Spleen (tissue), 11 donors: ENCODE measurements around the gene COL21A1. TPM values are rescaled to one million over a fixed set of nuclear protein-coding genes. Genes with fewer than 3 reads are reported as not detected.

Experiments
- DNase-seq: peaks from one replicate; pipeline ENCODE4 v3.0.0-alpha.2; 2020
- H3K27ac ChIP-seq, 8 donors: fragments of 200-600 bp; sonication (generic) in 7 of 8; 1 replicate in 4 of 8; 2 replicates in 4 of 8; pipeline versions ENCODE4 v1.5.0 to v1.8.0; 2016 to 2021; ENCODE audit warnings: inconsistent platforms in 4 of 8, mild to moderate bottlenecking in 4 of 8, moderate library complexity in 1 of 8
- H3K27me3 ChIP-seq, 7 donors: fragments of 200-600 bp; sonication (generic) in 6 of 7; replicated peaks in 1 of 7; 1 replicate in 4 of 7; 2 replicates in 3 of 7; pipeline versions ENCODE4 v1.5.0 to v1.8.0; 2016 to 2021; ENCODE audit warnings: inconsistent platforms in 3 of 7, mild to moderate bottlenecking in 1 of 7
- H3K36me3 ChIP-seq, 6 donors: fragments of 200-600 bp; sonication (generic) in 5 of 6; 1 replicate in 4 of 6; 2 replicates in 2 of 6; pipeline versions ENCODE4 v1.5.0 to v1.8.0; 2016 to 2021; ENCODE audit warnings: inconsistent platforms in 2 of 6
- H3K4me1 ChIP-seq, 6 donors: fragments of 200-600 bp; sonication (generic) in 5 of 6; 1 replicate in 3 of 6; 2 replicates in 3 of 6; pipeline versions ENCODE4 v1.5.0 to v1.8.0; 2016 to 2021; ENCODE audit warnings: inconsistent platforms in 3 of 6
- H3K4me3 ChIP-seq, 8 donors: fragments of 200-600 bp; sonication (generic) in 7 of 8; 1 replicate in 4 of 8; 2 replicates in 4 of 8; pipeline versions ENCODE4 v1.5.0 to v1.8.0; 2016 to 2021; ENCODE audit warnings: inconsistent platforms in 4 of 8, mild to moderate bottlenecking in 4 of 8, moderate library complexity in 2 of 8
- H3K9me3 ChIP-seq, 8 donors: fragments of 200-600 bp; sonication (generic) in 7 of 8; 1 replicate in 4 of 8; 2 replicates in 4 of 8; pipeline versions ENCODE4 v1.5.0 to v1.8.0; 2016 to 2021; ENCODE audit warnings: inconsistent platforms in 4 of 8
- POLR2A ChIP-seq, 3 donors: fragments of 450-650 bp; IDR thresholded peaks; one replicate each; pipeline ENCODE4 v1.5.1; 2017; ENCODE audit warnings: antibody characterized with exemption in 3 of 3, mild to moderate bottlenecking in 1 of 3
- POLR2AphosphoS5 ChIP-seq, 3 donors: sonication (generic); formaldehyde crosslinking; IDR thresholded peaks; one replicate each; pipeline ENCODE4 v1.5.1; 2017; ENCODE audit warnings: antibody characterized with exemption in 3 of 3
- WGBS, 5 donors: extraction: QIAGEN DNeasy Blood & Tissue Kit in 3 of 5; methylation state at CpG; one replicate each; pipeline versions ENCODE4 v1.1.5 to v1.1.7; 2013 to 2018; 5-methylcytosine and 5-hydroxymethylcytosine counted together
- intact Hi-C: fragments of 100-400 bp; cut with DNase I; formaldehyde crosslinking; loops from one replicate; pipeline ENCODE4 v1.15.0; 2023; ENCODE audit warnings: low total_unique reads
- polyA plus RNA-seq, 3 donors: library from polyadenylated mRNA; stranded (reverse); fragments of 200-250 nt; gene quantifications; one replicate each; pipeline ENCODE4 v1.2.1, GENCODE V29; 2013
- total RNA-seq, 7 donors: library from RNA; depleted of rRNA in 3 of 7; stranded (reverse); fragments of >200 nt in 3 of 7; fragmentation: NEBNext Ultra II Directional in 4 of 7; extraction: Animal tissue kit (Norgen Biotek cat#: 25700) in 4 of 7; gene quantifications; one replicate each; pipeline versions ENCODE4 v1.1.0 to v1.2.1, GENCODE V29; 2016 to 2021
- TF ChIP-seq, protein P1 (sequence below), 11 experiments: fragments of 200-600 bp in 7 of 11; fragments of 450-650 bp in 4 of 11; sonication (generic) in 4 of 11; IDR thresholded peaks in 8 of 11; conservative IDR thresholded peaks in 3 of 11; 1 replicate in 7 of 11; 2 replicates in 4 of 11; pipeline versions ENCODE4 v1.4.0 to v1.8.0; 2016 to 2021; ENCODE audit warnings: antibody characterized with exemption in 11 of 11, inconsistent platforms in 4 of 11, mild to moderate bottlenecking in 1 of 11
- donor health status: healthy with polysubstance abuse.
- donor health status: DM: no; HTN: no; CAD: no; lungs with moderate emphysema.
- donor health status: DM: no; HTN: no; CAD: no.
- donor health status: Bipolar disorder and iron deficiency.
- donor health status: healthy.
- donor health status: DM: no; HTN: no; CAD: no.
- donor health status: DM: yes; HTN: yes; CAD: no.

Gene COL21A1
- total and polyA plus RNA-seq, 10 donors = 0.13 to 2.9 (median 0.60) TPM

DNA sequence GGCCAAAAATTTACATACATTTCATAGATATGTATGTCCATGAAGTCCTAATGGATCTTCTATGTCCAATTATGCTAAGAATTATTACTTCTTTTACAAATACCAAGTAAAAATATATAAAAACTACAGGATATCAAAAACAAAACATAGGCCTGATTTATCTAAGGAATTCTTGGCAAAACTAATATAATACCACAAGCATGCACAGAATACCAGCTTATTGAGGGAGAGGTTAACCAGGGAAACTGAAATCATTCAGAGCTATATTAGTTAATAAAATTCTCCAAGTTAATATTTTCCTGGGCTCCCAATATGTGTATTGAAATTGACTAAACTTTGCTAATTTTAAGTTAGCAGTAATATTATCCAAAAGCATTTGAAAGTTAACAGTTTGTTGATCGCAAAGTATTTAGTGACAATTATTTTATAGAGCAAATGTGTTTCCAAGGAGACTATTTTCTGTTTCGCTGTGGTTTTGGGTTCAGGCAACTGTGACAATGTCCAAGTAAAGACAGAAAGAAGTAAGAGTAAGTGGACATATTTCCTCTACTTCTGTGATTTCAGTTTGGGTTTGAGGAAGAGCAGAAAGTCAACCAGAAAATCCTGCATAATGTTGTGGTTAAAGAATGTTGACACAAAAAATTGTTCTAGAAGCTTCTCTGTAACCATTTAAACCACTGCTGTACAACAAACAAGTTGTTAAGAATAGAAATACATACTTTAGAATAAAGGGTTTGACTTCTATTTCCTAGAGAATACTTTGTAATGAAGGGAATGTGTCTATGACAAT is 167.4 kb downstream of the COL21A1 start:
- Histone ChIP-seq H3K27ac (no peak overlapping the region), H3K9me3 (peaks cover 0 to 26% (median 9%) of the 10 kb centered on the region in 8 donors), H3K27me3 (no peaks in the 10 kb centered on the region), H3K4me1 (no peaks in the 10 kb centered on the region), H3K4me3 (no peak overlapping the region), H3K36me3 (no peaks in the 10 kb centered on the region)
- TF ChIP-seq POLR2A (IDR thresholded peaks at IDR 0.05) = no peak
- TF ChIP-seq, protein P1, sequence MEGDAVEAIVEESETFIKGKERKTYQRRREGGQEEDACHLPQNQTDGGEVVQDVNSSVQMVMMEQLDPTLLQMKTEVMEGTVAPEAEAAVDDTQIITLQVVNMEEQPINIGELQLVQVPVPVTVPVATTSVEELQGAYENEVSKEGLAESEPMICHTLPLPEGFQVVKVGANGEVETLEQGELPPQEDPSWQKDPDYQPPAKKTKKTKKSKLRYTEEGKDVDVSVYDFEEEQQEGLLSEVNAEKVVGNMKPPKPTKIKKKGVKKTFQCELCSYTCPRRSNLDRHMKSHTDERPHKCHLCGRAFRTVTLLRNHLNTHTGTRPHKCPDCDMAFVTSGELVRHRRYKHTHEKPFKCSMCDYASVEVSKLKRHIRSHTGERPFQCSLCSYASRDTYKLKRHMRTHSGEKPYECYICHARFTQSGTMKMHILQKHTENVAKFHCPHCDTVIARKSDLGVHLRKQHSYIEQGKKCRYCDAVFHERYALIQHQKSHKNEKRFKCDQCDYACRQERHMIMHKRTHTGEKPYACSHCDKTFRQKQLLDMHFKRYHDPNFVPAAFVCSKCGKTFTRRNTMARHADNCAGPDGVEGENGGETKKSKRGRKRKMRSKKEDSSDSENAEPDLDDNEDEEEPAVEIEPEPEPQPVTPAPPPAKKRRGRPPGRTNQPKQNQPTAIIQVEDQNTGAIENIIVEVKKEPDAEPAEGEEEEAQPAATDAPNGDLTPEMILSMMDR (IDR thresholded peaks at IDR 0.05 in 8 of 11, conservative IDR thresholded peaks at IDR 0.05 in 3 of 11) = no peak
- TF ChIP-seq POLR2AphosphoS5 (IDR thresholded peaks at IDR 0.05) = no peak
- intact Hi-C loops = no loop called here
- DNase-seq = no peak
- 90 to 98% (median 93%) methylated on average over 2 of the region's 2 CpGs for WGBS, 5 donors

DNA sequence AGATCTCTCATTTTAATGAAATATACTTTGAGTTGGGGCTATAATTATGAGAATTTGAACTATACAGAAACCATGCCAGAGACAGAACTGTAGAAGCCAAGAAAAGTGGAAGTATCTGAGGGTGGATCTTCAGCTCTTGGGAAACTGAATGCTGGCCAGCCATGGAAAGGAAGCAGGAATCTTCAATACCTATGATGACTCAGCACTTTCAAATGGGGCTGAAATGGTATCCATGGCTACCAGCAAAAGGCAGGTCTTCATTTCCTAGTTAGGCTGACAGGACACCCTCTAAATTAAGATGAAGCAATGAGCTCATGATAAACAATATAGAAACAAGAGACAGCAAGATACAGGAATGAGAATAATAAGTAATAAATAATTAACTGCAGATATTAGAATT is 171.3 kb downstream of the COL21A1 start:
- intact Hi-C loops = no loop called here
- Histone ChIP-seq H3K4me3 (no peak overlapping the region), H3K4me1 (no peaks in the 10 kb centered on the region), H3K9me3 (peaks cover 0 to 22% (median 9%) of the 10 kb centered on the region in 8 donors), H3K36me3 (no peaks in the 10 kb centered on the region), H3K27ac (no peak overlapping the region), H3K27me3 (no peaks in the 10 kb centered on the region)
- DNase-seq = no peak
- TF ChIP-seq, protein P1 (IDR thresholded peaks at IDR 0.05 in 8 of 11, conservative IDR thresholded peaks at IDR 0.05 in 3 of 11) = no peak
- TF ChIP-seq POLR2AphosphoS5 (IDR thresholded peaks at IDR 0.05) (no peak), POLR2A (IDR thresholded peaks at IDR 0.05) (no peak)

DNA sequence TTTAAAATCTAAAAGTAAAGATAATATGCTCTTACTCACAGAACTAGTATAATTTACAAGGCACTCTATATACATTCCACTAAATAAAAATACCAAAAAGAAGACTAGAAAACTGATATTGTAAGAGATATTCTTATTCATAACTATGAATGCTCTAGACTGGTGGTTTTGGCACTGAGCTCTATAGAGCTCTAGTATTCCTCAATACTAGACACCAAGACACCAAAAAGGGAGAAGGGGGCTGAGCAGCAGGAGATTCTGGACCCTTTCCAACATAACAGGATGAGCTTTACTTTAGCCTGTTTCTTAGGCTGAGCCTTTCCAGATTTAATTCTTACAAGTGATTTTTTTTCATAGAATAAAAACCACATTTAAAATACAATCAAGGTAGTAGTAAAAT is 173.6 kb downstream of the COL21A1 start:
- no peak overlapping the region for H3K4me3 ChIP-seq
- H3K27ac ChIP-seq = peak overlapping the region in 7 of 8 donors; percentile 53 to 73 (median 68)
- no peaks in the 10 kb centered on the region for H3K36me3 ChIP-seq
- no peaks in the 10 kb centered on the region for H3K4me1 ChIP-seq
- H3K27me3 ChIP-seq = no peaks in the 10 kb centered on the region
- DNase-seq = no peak
- TF ChIP-seq, protein P1 (IDR thresholded peaks at IDR 0.05 in 8 of 11, conservative IDR thresholded peaks at IDR 0.05 in 3 of 11) = no peak
- TF ChIP-seq POLR2AphosphoS5 (IDR thresholded peaks at IDR 0.05) (no peak), POLR2A (IDR thresholded peaks at IDR 0.05) (no peak)
- intact Hi-C loops = no loop called here
- H3K9me3 ChIP-seq = peaks cover 0 to 19% (median 9%) of the 10 kb centered on the region in 8 donors

DNA sequence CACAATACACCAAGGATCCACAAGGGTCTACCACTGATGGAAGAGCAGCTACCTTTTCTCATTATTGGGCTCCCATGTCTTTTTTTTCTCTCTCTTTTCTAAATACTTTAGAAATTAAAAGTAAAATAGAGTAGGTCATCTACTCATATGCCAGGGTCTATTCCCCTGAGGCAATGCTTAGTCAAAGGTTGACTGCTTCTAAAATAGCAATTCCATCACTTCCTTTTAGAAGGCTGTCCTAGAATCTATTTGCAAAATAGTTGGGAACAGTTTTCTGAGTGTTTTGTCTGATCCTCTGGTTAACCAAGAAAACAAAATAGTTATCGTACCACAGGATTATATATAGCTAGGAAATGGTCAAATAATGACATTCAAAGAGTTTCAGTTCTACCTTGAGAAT is 174.1 kb downstream of the COL21A1 start:
- TF ChIP-seq POLR2AphosphoS5 (IDR thresholded peaks at IDR 0.05) (no peak), POLR2A (IDR thresholded peaks at IDR 0.05) (no peak)
- TF ChIP-seq, protein P1 (IDR thresholded peaks at IDR 0.05 in 8 of 11, conservative IDR thresholded peaks at IDR 0.05 in 3 of 11) = no peak
- intact Hi-C loops = no loop called here
- H3K4me1 ChIP-seq = no peaks in the 10 kb centered on the region
- no peak for DNase-seq
- H3K9me3 ChIP-seq = peaks cover 0 to 17% (median 9%) of the 10 kb centered on the region in 8 donors
- WGBS, 5 donors = 60 to 83% (median 63%) methylated on average over 1 of the region's 1 CpG
- peak overlapping the region; percentile 31 to 73 (median 67) for H3K27ac ChIP-seq
- no peaks in the 10 kb centered on the region for H3K27me3 ChIP-seq
- no peaks in the 10 kb centered on the region for H3K36me3 ChIP-seq
- H3K4me3 ChIP-seq = no peak overlapping the region
